A673 (cell line): Measurements from ENCODE around the gene RTEL1. TPM values are rescaled to one million over a fixed set of nuclear protein-coding genes. Genes with fewer than 3 reads are reported as not detected.

Experiments used
- BruUV-seq: library from RNA; stranded (reverse); fragments of 400-500 nt; replicated peaks from 2 replicates; lab custom pipeline; 2021; lab: Mats Ljungman, UMichigan
- CTCF ChIA-PET: fragments of 300-600 bp; sonication (Branson Sonifier 250); formaldehyde crosslinking; loops from one replicate; lab custom pipeline; 2022; ENCODE audit warnings: antibody characterized with exemption; lab: Charles Lee
- POLR2A ChIA-PET: fragments of 300-600 bp; sonication (Branson Sonifier 250); formaldehyde crosslinking; loops from one replicate; lab custom pipeline; 2022; ENCODE audit warnings: antibody characterized with exemption; ENCODE audit not compliant: low non-redundant PET; lab: Charles Lee
- DNase-seq: peaks from one replicate; pipeline ENCODE4 v3.0.0-alpha.2; 2015; ENCODE audit warnings: low spot score
- H3K27ac ChIP-seq: fragments of 200-600 bp; sonication (generic); 2 replicates; pipeline ENCODE4 v1.5.1; 2016; ENCODE audit warnings: mixed run types, low read depth, mild to moderate bottlenecking, mixed read lengths, antibody characterized with exemption, low read length; ENCODE audit not compliant: poor library complexity, severe bottlenecking
- H3K27me3 ChIP-seq: fragments of 200-600 bp; sonication (generic); replicated peaks from 2 replicates; pipeline ENCODE4 v1.6.1; 2017; ENCODE audit warnings: mixed run types, low read depth, mild to moderate bottlenecking, mixed read lengths, antibody characterized with exemption, low read length; ENCODE audit not compliant: insufficient read depth, poor library complexity
- H3K36me3 ChIP-seq: fragments of 200-600 bp; sonication (generic); 2 replicates; pipeline ENCODE4 v1.6.1; 2016; ENCODE audit warnings: mixed run types, mild to moderate bottlenecking, mixed read lengths, antibody characterized with exemption, low read length; ENCODE audit not compliant: insufficient read depth, poor library complexity, severe bottlenecking
- H3K4me1 ChIP-seq: fragments of 200-600 bp; sonication (generic); 2 replicates; pipeline ENCODE4 v1.6.1; 2017; ENCODE audit warnings: mixed run types, mild to moderate bottlenecking, mixed read lengths, antibody characterized with exemption, low read length; ENCODE audit not compliant: insufficient read depth, poor library complexity, severe bottlenecking
- H3K4me3 ChIP-seq: fragments of 200-600 bp; sonication (generic); 2 replicates; pipeline ENCODE4 v1.5.1; 2016; ENCODE audit warnings: low read depth, mixed run types, mild to moderate bottlenecking, mixed read lengths, low read length; ENCODE audit not compliant: poor library complexity, severe bottlenecking
- H3K9me3 ChIP-seq: fragments of 200-600 bp; sonication (generic); 2 replicates; pipeline ENCODE4 v1.6.1; 2016; ENCODE audit warnings: mixed run types, low read depth, mild to moderate bottlenecking, mixed read lengths, antibody characterized with exemption, low read length; ENCODE audit not compliant: poor library complexity, severe bottlenecking
- EZH2 ChIP-seq: fragments of 200-600 bp; sonication (generic); IDR thresholded peaks from 2 replicates; pipeline ENCODE4 v1.6.1; 2017; ENCODE audit warnings: borderline replicate concordance, low read depth, mild to moderate bottlenecking, mixed read lengths, antibody characterized with exemption, low read length; ENCODE audit not compliant: poor library complexity, severe bottlenecking
- intact Hi-C: fragments of 100-400 bp; cut with micrococcal nuclease; formaldehyde crosslinking; loops from one replicate; pipeline ENCODE4 v1.10.0; 2022; ENCODE audit not compliant: unreplicated experiment
- total RNA-seq: library from RNA; stranded (reverse); gene quantifications from 2 replicates; pipeline ENCODE4 v1.2.3, GENCODE V29; 2021
- TF ChIP-seq, protein P1 (sequence below): fragments of 300-800, 200-600 bp; sonication (generic); conservative IDR thresholded peaks from 2 replicates; pipeline ENCODE4 v1.5.1; 2017; ENCODE audit warnings: low read depth, mild to moderate bottlenecking, antibody characterized with exemption, low read length, moderate library complexity, mixed read lengths

The RTEL1 gene
- total RNA-seq, 1 experiment from 2014 or later: 45.6 TPM

DNA sequence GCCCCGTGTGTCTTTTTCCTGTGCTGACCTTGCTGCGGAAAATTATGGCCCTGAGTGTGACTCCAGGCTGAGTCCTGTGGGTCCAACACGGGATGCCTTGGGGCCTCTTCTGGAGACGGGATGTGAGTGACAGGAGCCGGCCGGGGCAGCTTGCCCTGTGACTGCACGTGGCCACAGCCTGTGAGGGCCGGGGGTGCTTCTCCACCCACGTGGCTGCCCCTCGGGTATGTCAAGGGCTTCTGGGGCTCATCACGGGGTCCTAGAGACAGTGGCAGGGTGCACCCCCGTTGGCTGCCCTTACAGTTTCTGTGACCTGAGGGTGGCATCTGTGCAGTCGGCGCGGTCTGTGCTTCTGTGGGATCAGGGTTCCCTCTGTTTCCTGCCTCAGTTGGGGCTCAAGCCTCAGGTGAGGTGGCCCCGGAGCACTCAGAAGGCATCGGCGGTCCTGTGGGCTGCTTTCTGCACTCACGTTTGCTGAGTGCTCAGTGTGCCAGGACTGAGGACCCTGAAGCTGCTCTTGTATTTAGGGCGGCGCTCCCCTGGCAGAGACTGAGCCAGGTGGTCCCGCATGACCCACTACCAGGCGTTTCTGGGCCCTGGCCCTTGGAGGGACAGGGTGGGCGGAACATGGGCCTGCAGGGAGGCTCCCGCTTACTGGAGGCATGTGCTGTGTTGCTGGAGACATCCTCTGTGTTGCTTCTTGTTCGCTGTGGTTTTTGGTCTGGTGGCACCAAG is 5.4 kb downstream of the RTEL1 start:
- ChIA-PET POLR2A (interaction anchor here (0.6 kb wide), 1 partner anchor 38 kb away, joined by 3 read pairs; no protein-coding TSS in a partner anchor), CTCF (no interaction called here)
- TF ChIP-seq EZH2: no peak
- TF ChIP-seq, protein P1, sequence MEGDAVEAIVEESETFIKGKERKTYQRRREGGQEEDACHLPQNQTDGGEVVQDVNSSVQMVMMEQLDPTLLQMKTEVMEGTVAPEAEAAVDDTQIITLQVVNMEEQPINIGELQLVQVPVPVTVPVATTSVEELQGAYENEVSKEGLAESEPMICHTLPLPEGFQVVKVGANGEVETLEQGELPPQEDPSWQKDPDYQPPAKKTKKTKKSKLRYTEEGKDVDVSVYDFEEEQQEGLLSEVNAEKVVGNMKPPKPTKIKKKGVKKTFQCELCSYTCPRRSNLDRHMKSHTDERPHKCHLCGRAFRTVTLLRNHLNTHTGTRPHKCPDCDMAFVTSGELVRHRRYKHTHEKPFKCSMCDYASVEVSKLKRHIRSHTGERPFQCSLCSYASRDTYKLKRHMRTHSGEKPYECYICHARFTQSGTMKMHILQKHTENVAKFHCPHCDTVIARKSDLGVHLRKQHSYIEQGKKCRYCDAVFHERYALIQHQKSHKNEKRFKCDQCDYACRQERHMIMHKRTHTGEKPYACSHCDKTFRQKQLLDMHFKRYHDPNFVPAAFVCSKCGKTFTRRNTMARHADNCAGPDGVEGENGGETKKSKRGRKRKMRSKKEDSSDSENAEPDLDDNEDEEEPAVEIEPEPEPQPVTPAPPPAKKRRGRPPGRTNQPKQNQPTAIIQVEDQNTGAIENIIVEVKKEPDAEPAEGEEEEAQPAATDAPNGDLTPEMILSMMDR: no peak
- peaks cover 6% of the 10 kb centered on the region for H3K4me1 ChIP-seq
- no peaks in the 10 kb centered on the region for H3K27me3 ChIP-seq
- intact Hi-C loops: no loop called here
- H3K27ac ChIP-seq: no peak overlapping the region
- no TSS peak for BruUV-seq
- no peak overlapping the region for H3K4me3 ChIP-seq
- peaks cover 26% of the 10 kb centered on the region for H3K36me3 ChIP-seq
- H3K9me3 ChIP-seq: no peaks in the 10 kb centered on the region
- DNase-seq: no peak

DNA sequence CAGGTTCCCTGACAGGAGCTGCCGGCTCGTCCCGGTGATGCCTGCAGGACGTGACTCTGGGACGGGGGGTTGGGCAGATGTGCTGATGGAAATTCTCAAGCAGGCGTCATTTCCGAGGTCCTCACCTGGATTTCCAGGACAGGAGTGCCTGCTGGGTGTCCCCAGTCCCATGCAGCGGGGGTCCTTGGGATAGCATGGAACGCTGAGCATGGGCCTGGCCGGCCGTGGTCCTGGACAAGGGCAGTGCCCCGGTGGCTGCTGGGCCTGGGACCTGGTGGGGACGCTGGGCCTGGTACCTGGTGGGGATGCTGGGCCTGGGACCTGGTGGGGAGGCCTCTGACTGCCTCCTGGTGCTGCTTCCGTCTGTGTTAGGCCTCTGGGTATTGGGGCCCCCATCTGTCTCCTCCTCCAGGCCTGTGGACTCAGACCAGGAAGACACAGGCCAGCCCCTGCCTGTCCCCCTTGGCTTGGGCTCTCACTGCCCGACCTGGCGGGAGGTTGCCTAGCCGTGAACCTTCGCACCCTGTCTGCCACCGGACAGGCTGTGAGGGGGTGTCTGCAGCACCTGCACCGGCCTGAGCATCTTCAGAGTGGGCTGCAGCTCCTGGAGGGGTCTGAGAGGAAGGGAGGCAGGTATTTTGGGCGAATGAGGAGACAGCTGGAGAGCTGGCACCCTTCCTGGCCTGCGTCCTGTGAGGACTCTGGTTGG is 6.2 kb downstream of the RTEL1 start:
- ChIA-PET POLR2A (no interaction called here), CTCF (no interaction called here)
- peaks cover 3% of the 10 kb centered on the region for H3K4me1 ChIP-seq
- no peak for DNase-seq
- H3K9me3 ChIP-seq: no peaks in the 10 kb centered on the region
- no peaks in the 10 kb centered on the region for H3K27me3 ChIP-seq
- H3K27ac ChIP-seq: no peak overlapping the region
- H3K36me3 ChIP-seq: peaks cover 29% of the 10 kb centered on the region
- H3K4me3 ChIP-seq: no peak overlapping the region
- intact Hi-C loops: no loop called here
- TF ChIP-seq, protein P1: no peak
- TF ChIP-seq EZH2: no peak
- BruUV-seq: no TSS peak

DNA sequence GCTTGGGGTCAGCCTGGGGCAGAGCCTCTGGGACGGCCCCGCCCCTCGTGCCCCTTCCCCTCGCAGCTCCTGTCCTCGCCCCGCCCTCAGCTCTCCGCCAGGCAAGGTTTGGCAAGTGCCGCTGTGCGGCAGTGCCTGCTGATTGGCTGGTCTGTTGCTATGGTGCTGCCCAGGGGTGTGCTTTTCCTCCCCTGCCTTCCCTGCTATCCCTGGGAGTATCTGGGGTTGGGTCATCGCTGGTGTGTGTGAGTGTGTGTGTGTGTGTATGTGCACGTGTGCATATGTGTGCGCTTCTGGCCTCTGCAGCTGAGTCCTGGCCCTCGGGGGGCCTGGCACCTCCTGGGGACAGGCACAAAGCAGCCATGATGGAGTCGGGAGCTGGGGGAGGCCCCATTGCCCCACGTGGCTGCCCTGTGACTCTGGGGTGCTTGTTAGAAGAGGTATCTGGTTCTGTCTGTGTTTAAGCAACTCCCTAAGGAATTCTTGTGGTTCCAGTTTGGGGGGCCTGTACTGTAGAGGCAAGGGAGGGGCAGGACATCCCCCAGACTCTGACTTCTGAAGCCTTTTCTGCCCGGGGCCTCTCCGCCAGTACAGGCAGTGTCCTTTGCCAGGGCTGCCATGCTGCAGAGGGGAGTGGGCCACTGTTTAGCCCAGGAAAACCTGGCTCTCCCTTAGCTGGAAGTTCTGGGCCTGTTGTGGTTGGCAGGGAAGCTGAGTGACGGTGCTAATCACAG is 6.9 kb downstream of the RTEL1 start:
- H3K4me3 ChIP-seq: no peak overlapping the region
- POLR2A ChIA-PET: no interaction called here
- H3K9me3 ChIP-seq: no peaks in the 10 kb centered on the region
- H3K27ac ChIP-seq: no peak overlapping the region
- CTCF ChIA-PET: no interaction called here
- intact Hi-C loops: no loop called here
- DNase-seq: peak; percentile 69
- H3K4me1 ChIP-seq: no peaks in the 10 kb centered on the region
- H3K36me3 ChIP-seq: peaks cover 29% of the 10 kb centered on the region
- TF ChIP-seq, protein P1: no peak
- TF ChIP-seq EZH2: no peak
- BruUV-seq: no TSS peak
- no peaks in the 10 kb centered on the region for H3K27me3 ChIP-seq
